ENCODE measurements around the gene MLKL. TPM values are rescaled to one million over a fixed set of nuclear protein-coding genes. Genes with fewer than 3 reads are reported as not detected.
A peak's percentile ranks its signal among the peaks of the same experiment; 100 is the strongest.

Gene MLKL
- total and polyA plus RNA-seq, 2 of the 13 experiments (the other 11 are each of a cell fraction or from before 2014, with no cell fraction given): 6.4 to 10.7 TPM

DNA sequence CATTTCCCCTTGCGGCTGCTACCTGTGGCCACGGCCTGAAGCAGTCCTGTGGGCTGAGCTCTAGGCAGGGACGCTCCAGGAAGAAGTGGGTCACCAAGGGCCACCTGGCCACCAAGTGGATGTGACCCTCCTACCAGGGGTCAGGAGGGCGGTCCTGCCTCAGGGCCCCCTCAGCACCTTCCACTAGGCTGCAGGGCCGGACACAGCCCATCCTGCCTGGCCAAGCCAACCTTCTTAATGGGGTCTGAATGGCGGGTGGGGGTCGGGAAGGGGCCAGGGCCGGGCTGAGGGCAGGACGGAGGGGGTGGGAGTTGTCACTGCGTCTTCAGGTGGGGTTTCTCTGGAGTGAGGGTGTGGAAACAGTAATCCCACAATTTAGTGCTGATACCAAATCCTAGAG, 13.2 kb upstream of the MLKL start (continued):
- no peak for TF ChIP-seq DMTF1 (CRISPR knock-in tag; IDR thresholded peaks at IDR 0.05)
- no peak for TF ChIP-seq SNAI1 (CRISPR knock-in tag; IDR thresholded peaks at IDR 0.05; ENCODE audit: borderline replicate concordance)
- TF ChIP-seq ZNF33B (CRISPR knock-in tag; IDR thresholded peaks at IDR 0.05): no peak
- TF ChIP-seq, protein P1, sequence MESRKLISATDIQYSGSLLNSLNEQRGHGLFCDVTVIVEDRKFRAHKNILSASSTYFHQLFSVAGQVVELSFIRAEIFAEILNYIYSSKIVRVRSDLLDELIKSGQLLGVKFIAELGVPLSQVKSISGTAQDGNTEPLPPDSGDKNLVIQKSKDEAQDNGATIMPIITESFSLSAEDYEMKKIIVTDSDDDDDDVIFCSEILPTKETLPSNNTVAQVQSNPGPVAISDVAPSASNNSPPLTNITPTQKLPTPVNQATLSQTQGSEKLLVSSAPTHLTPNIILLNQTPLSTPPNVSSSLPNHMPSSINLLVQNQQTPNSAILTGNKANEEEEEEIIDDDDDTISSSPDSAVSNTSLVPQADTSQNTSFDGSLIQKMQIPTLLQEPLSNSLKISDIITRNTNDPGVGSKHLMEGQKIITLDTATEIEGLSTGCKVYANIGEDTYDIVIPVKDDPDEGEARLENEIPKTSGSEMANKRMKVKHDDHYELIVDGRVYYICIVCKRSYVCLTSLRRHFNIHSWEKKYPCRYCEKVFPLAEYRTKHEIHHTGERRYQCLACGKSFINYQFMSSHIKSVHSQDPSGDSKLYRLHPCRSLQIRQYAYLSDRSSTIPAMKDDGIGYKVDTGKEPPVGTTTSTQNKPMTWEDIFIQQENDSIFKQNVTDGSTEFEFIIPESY (CRISPR knock-in tag; IDR thresholded peaks at IDR 0.05): no peak
- TF ChIP-seq PAWR (CRISPR knock-in tag; IDR thresholded peaks at IDR 0.05; ENCODE audit: borderline replicate concordance): no peak

- H3K4me3 ChIP-seq (replicated peaks in 1 of 3; ENCODE audit: insufficient read depth in 1 of 3, low read depth in 2 of 3, low read length in 3 of 3): no peak overlapping the region; a peak in 1 of 6 replicates
Measured at GRCh38 chr16:74713325-74713724, 12.7 kb upstream of the MLKL start.

More at GRCh38 chr16:74713325-74713724, 12.7 kb upstream of the MLKL start:
- Histone ChIP-seq H3K79me2 (ENCODE audit: insufficient read depth, low read length) (no peaks in the 10 kb centered on the region), H2AFZ (ENCODE audit: low read length) (no peak overlapping the region), H3K27me3 (ENCODE audit: control insufficient read depth in 1 of 2, insufficient read depth in 2 of 2, low read length in 2 of 2) (peaks cover 17 to 50% of the 10 kb centered on the region in 2 experiments), H3K9me3 (ENCODE audit: low read length) (no peaks in the 10 kb centered on the region), H3K4me1 (ENCODE audit: insufficient read depth, low read length) (peaks cover 14% of the 10 kb centered on the region), H3K36me3 (replicated peaks in 1 of 2; ENCODE audit: control insufficient read depth in 1 of 2, insufficient read depth in 2 of 2, low read length in 2 of 2) (no peaks in the 10 kb centered on the region), H3K9ac (ENCODE audit: insufficient read depth, low read depth, low read length) (no peak overlapping the region), H3K27ac (ENCODE audit: extremely low read length, insufficient read depth, low read length) (no peak overlapping the region), H4K20me1 (ENCODE audit: insufficient read depth, low read length) (no peaks in the 10 kb centered on the region), H3K4me2 (ENCODE audit: low read depth, low read length) (no peak overlapping the region)
- 52% methylated on average over 9 of the region's 10 CpGs for WGBS (ENCODE audit: low lambda C conversion rate)
- FAIRE-seq (no peak), DNase-seq (ENCODE audit: low spot score) (no peak), ATAC-seq (peak; percentile 5; the same call in 2 of the 3 replicates)
- BruUV-seq (replicated peaks): no TSS peak
- CTCF ChIA-PET (ENCODE audit: low intra/inter-chr PET ratio, low total read pairs): no interaction called here
- in situ Hi-C loops (cut with HindIII; ENCODE audit: extremely low pct_ligation_motif_present, low pct_unique_long_range_greater_than_20kb): no loop called here
- no peak for TF ChIP-seq ZNF7 (CRISPR knock-in tag; IDR thresholded peaks at IDR 0.05)
- no peak for TF ChIP-seq DMAP1 (CRISPR knock-in tag; IDR thresholded peaks at IDR 0.05)
- TF ChIP-seq TEAD3 (CRISPR knock-in tag; optimal IDR thresholded peaks at IDR 0.05; ENCODE audit: borderline replicate concordance): no peak
- TF ChIP-seq, protein P2, sequence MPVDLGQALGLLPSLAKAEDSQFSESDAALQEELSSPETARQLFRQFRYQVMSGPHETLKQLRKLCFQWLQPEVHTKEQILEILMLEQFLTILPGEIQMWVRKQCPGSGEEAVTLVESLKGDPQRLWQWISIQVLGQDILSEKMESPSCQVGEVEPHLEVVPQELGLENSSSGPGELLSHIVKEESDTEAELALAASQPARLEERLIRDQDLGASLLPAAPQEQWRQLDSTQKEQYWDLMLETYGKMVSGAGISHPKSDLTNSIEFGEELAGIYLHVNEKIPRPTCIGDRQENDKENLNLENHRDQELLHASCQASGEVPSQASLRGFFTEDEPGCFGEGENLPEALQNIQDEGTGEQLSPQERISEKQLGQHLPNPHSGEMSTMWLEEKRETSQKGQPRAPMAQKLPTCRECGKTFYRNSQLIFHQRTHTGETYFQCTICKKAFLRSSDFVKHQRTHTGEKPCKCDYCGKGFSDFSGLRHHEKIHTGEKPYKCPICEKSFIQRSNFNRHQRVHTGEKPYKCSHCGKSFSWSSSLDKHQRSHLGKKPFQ (CRISPR knock-in tag; IDR thresholded peaks at IDR 0.05; ENCODE audit: insufficient replicate concordance): no peak
- TF ChIP-seq ZNF841 (CRISPR knock-in tag; IDR thresholded peaks at IDR 0.05; ENCODE audit: borderline replicate concordance): no peak
- no peak for TF ChIP-seq CEBPB (IDR thresholded peaks at IDR 0.05; ENCODE audit: borderline replicate concordance, low read depth, low read length)
- intact Hi-C loops (cut with micrococcal nuclease; ENCODE audit: unreplicated experiment): no loop called here
- POLR2A ChIA-PET: interaction anchor here (1.2 kb wide), 1 partner anchor 12 kb away, joined by 5 read pairs; the partner anchor contains the start of gene MLKL

Data from HepG2 (cell line).